DOHH2 (cell line): ENCODE data around the gene PRKAR1B.

Source experiments
- CTCF ChIP-seq: fragments of 200-600 bp; sonication (generic); IDR thresholded peaks from one replicate; pipeline ENCODE4 v1.5.1; 2014; ENCODE audit warnings: antibody characterized with exemption, mild to moderate bottlenecking, low read depth, low read length; ENCODE audit not compliant: poor library complexity, severe bottlenecking
- EZH2phosphoT487 ChIP-seq: fragments of 200-600 bp; sonication (generic); IDR thresholded peaks from 2 replicates; pipeline ENCODE4 v1.6.1; 2017; ENCODE audit warnings: borderline replicate concordance, mild to moderate bottlenecking, antibody characterized with exemption, low read length, moderate library complexity, mixed read lengths

GRCh38 chr7:713488-714230 is 13.4 kb downstream of the PRKAR1B start:
- TF ChIP-seq CTCF: no peak
- TF ChIP-seq EZH2phosphoT487: no peak
